Endothelial cell of umbilical vein (primary cell): Measurements from ENCODE around the gene MCF2L. TPM values are rescaled to one million over a fixed set of nuclear protein-coding genes. Genes with fewer than 3 reads are reported as not detected.

Experiments used
- BruUV-seq: library from RNA; stranded (reverse); fragments of 400-500 nt; replicated peaks from 2 replicates; lab custom pipeline; 2021; lab: Mats Ljungman, UMichigan
- CTCF ChIA-PET: fragments of 300-600, 350-600 bp; sonication (Branson Sonifier 250); formaldehyde crosslinking; loops from one replicate; lab custom pipeline; 2021; ENCODE audit warnings: antibody characterized with exemption, inconsistent platforms; lab: Charles Lee
- POLR2A ChIA-PET: fragments of 300-600, 350-600 bp; sonication (Branson Sonifier 250); formaldehyde crosslinking; loops from one replicate; lab custom pipeline; 2021; ENCODE audit warnings: antibody characterized with exemption, inconsistent platforms; lab: Charles Lee
- DNase-seq: peaks from one replicate; pipeline ENCODE4 v3.0.0-alpha.2; 2011; ENCODE audit warnings: low read depth, low spot score
- FAIRE-seq: peaks from 2 replicates; lab custom pipeline; 2011; peaks lifted over from hg19 to GRCh38; lab: Jason Lieb, UNC
- H2AFZ ChIP-seq: 2 replicates; pipeline ENCODE4 v1.6.0; 2012; ENCODE audit warnings: low read depth, low read length, control low read depth, inconsistent platforms
- H3K27ac ChIP-seq: 2 replicates; pipeline ENCODE4 v1.5.1; 2011; ENCODE audit warnings: low read depth, mild to moderate bottlenecking, control low read depth, low read length, moderate library complexity; ENCODE audit not compliant: insufficient read depth
- H3K27me3 ChIP-seq, 2 experiments: 2 replicates each; pipeline versions ENCODE4 v1.6.0 to v1.6.1; 2011; ENCODE audit warnings: low read length in 2 of 2, mixed read lengths in 1 of 2; ENCODE audit not compliant: control insufficient read depth in 2 of 2, insufficient read depth in 2 of 2
- H3K36me3 ChIP-seq, 2 experiments: 2 replicates in 1 of 2; 3 replicates in 1 of 2; pipeline ENCODE4 v1.5.1; 2011; ENCODE audit warnings: low read length in 2 of 2, mild to moderate bottlenecking in 1 of 2, moderate library complexity in 1 of 2; ENCODE audit not compliant: control insufficient read depth in 2 of 2, insufficient read depth in 2 of 2; ENCODE audit errors: extremely low read depth in 1 of 2
- H3K4me1 ChIP-seq: 3 replicates; pipeline ENCODE4 v1.5.1; 2011; ENCODE audit warnings: mild to moderate bottlenecking, low read length; ENCODE audit not compliant: control insufficient read depth, insufficient read depth; ENCODE audit errors: extremely low read depth
- H3K4me2 ChIP-seq: 2 replicates; pipeline ENCODE4 v1.6.1; 2011; ENCODE audit warnings: low read length, control low read depth, mixed read lengths; ENCODE audit not compliant: insufficient read depth
- H3K4me3 ChIP-seq, 3 experiments: fragments of 200-600 bp in 1 of 3; sonication (generic), shearing (Covaris generic) in 1 of 3; replicated peaks in 1 of 3; 2 replicates each; pipeline ENCODE4 v1.5.1; 2011 to 2016; ENCODE audit warnings: control low read depth in 3 of 3, low read length in 3 of 3, mild to moderate bottlenecking in 2 of 3, inconsistent platforms in 1 of 3, low read depth in 1 of 3, moderate library complexity in 1 of 3; ENCODE audit not compliant: insufficient read depth in 1 of 3
- H3K79me2 ChIP-seq: 2 replicates; pipeline ENCODE4 v1.6.0; 2012; ENCODE audit warnings: low read length, inconsistent platforms; ENCODE audit not compliant: control insufficient read depth, insufficient read depth
- H3K9ac ChIP-seq: replicated peaks from 2 replicates; pipeline ENCODE3; 2011; ENCODE audit warnings: low read length, control low read depth; ENCODE audit not compliant: insufficient read depth; ENCODE audit errors: extremely low read depth
- H3K9me1 ChIP-seq: replicated peaks from 3 replicates; pipeline ENCODE4 v1.6.0; 2011; ENCODE audit warnings: mild to moderate bottlenecking, low read length; ENCODE audit not compliant: control insufficient read depth, insufficient read depth; ENCODE audit errors: extremely low read depth
- H3K9me3 ChIP-seq: replicated peaks from 2 replicates; pipeline ENCODE4 v1.5.1; 2012; ENCODE audit warnings: low read length, inconsistent platforms; ENCODE audit not compliant: control insufficient read depth, insufficient read depth
- H4K20me1 ChIP-seq: replicated peaks from 2 replicates; pipeline ENCODE3; 2011; ENCODE audit warnings: mild to moderate bottlenecking, low read length; ENCODE audit not compliant: control insufficient read depth, insufficient read depth; ENCODE audit errors: extremely low read depth
- CTCF ChIP-seq, 2 donors: IDR thresholded peaks; 1 replicate in 1 of 2; 2 replicates in 1 of 2; pipeline ENCODE4 v1.5.1; 2011; ENCODE audit warnings: low read length in 2 of 2, mild to moderate bottlenecking in 2 of 2, moderate library complexity in 2 of 2, control low read depth in 1 of 2, inconsistent platforms in 1 of 2, low read depth in 1 of 2; ENCODE audit not compliant: insufficient read depth in 1 of 2; ENCODE audit errors: extremely low read depth in 1 of 2
- EZH2 ChIP-seq: IDR thresholded peaks from 2 replicates; pipeline ENCODE4 v1.6.1; 2012; ENCODE audit warnings: borderline replicate concordance, low read depth, mild to moderate bottlenecking, moderate library complexity, low read length, inconsistent platforms; ENCODE audit not compliant: severe bottlenecking
- FOS ChIP-seq: IDR thresholded peaks from 2 replicates; pipeline ENCODE4 v1.6.1; 2011; ENCODE audit warnings: mild to moderate bottlenecking, low read length, moderate library complexity, borderline replicate concordance; ENCODE audit not compliant: insufficient read depth
- GATA2 ChIP-seq: IDR thresholded peaks from 2 replicates; pipeline ENCODE4 v1.7.0; 2011; ENCODE audit warnings: low read depth, mild to moderate bottlenecking, moderate library complexity, mixed read lengths, low read length; ENCODE audit not compliant: insufficient read length, insufficient read depth
- JUN ChIP-seq: IDR thresholded peaks from 2 replicates; pipeline ENCODE4 v1.6.1; 2011; ENCODE audit warnings: borderline replicate concordance, low read depth; ENCODE audit not compliant: insufficient read length, insufficient read depth
- MAX ChIP-seq: IDR thresholded peaks from 2 replicates; pipeline ENCODE4 v1.6.1; 2011; ENCODE audit not compliant: insufficient read depth, insufficient read length
- MYC ChIP-seq: IDR thresholded peaks from one replicate; pipeline ENCODE4 v1.6.1; 2011; ENCODE audit warnings: mild to moderate bottlenecking, low read depth, low read length
- POLR2A ChIP-seq: IDR thresholded peaks from 2 replicates; pipeline ENCODE4 v1.6.1; 2012; ENCODE audit warnings: low read depth, mild to moderate bottlenecking, control low read depth, low read length
- POLR2AphosphoS5 ChIP-seq: IDR thresholded peaks from 2 replicates; pipeline ENCODE4 v1.6.1; 2012; ENCODE audit warnings: low read depth, mild to moderate bottlenecking, control low read depth, low read length, moderate library complexity; ENCODE audit not compliant: insufficient read depth
- dilution Hi-C: fragments of 300-500 bp; cut with MboI; formaldehyde crosslinking; loops from one replicate; pipeline ENCODE4 v1.15.0; 2019; ENCODE audit warnings: low sequenced_read_pairs; ENCODE audit not compliant: extremely low pct_ligation_motif_present
- intact Hi-C: fragments of 100-400 bp; cut with micrococcal nuclease; formaldehyde crosslinking; loops from one replicate; pipeline ENCODE4 v1.10.0; 2022
- polyA plus RNA-seq, 4 experiments: library from polyadenylated mRNA; depleted of rRNA in 3 of 4; stranded (reverse) in 3 of 4; unstranded in 1 of 4; fragments of >200 nt; gene quantifications; 2 replicates each; pipeline versions ENCODE4 v1.2.1 to v1.2.3, GENCODE V29; 2011 to 2012; ENCODE audit warnings: missing spikeins in 1 of 4
- total RNA-seq: library from RNA; stranded (reverse); gene quantifications from 2 replicates; pipeline ENCODE4 v1.2.3, GENCODE V29; 2021

Gene MCF2L
- total and polyA plus RNA-seq, 2 donors (not counting 3 experiments of a cell fraction or from before 2014, with no cell fraction given): 0.33 to 0.58 TPM

GRCh38 chr13:113112893-113113845, 144.2 kb downstream of the MCF2L start:
- BruUV-seq: no TSS peak
- intact Hi-C loops: no loop called here
- Histone ChIP-seq H2AFZ (no peak overlapping the region), H4K20me1 (no peaks in the 10 kb centered on the region), H3K9me1 (no peaks in the 10 kb centered on the region), H3K36me3 (no peaks in the 10 kb centered on the region), H3K9me3 (no peaks in the 10 kb centered on the region), H3K27me3 (peaks cover 17 to 22% of the 10 kb centered on the region in 2 experiments), H3K4me3 (no peak overlapping the region), H3K4me1 (no peaks in the 10 kb centered on the region), H3K9ac (no peak overlapping the region), H3K79me2 (no peaks in the 10 kb centered on the region), H3K27ac (no peak overlapping the region), H3K4me2 (no peak overlapping the region)
- DNase-seq: no peak
- ChIA-PET POLR2A (no interaction called here), CTCF (interaction anchor here (1.0 kb wide), 1 partner anchor 11 kb away, joined by 4 read pairs; no protein-coding TSS in a partner anchor)
- no peak for FAIRE-seq
- TF ChIP-seq CTCF (IDR thresholded peaks at IDR 0.05; ENCODE audit: extremely low read depth in 1 of 2, insufficient read depth in 1 of 2, low read depth in 1 of 2, low read length in 2 of 2) (no peak), POLR2A (no peak), JUN (no peak), POLR2AphosphoS5 (no peak), MYC (no peak), GATA2 (no peak), EZH2 (no peak), FOS (no peak), MAX (no peak)
- dilution Hi-C loops: no loop called here
